HuH-7.5 (cell line): ENCODE results near the gene ROBO1.

ENCODE experiments used
- DNase-seq: peaks from one replicate; pipeline ENCODE4 v3.0.0; 2011; ENCODE audit warnings: low spot score

The ROBO1 gene

GRCh38 chr3:78872195-78872594 lies 895.6 kb downstream of the ROBO1 start:
- DNase-seq, result no peak

GRCh38 chr3:78871048-78871447 lies 896.8 kb downstream of the ROBO1 start:
- no peak for DNase-seq

GRCh38 chr3:78870484-78870883 lies 897.3 kb downstream of the ROBO1 start:
- no peak for DNase-seq

- no peak for DNase-seq
Measured at GRCh38 chr3:78868570-78868969, 899.2 kb downstream of the ROBO1 start.

GRCh38 chr3:78867409-78868372 lies 900.1 kb downstream of the ROBO1 start:
- DNase-seq, result no peak

- no peak for DNase-seq
Measured at GRCh38 chr3:78863306-78864203, 904.2 kb downstream of the ROBO1 start.

- no peak for DNase-seq
Measured at GRCh38 chr3:78861156-78861555, 906.6 kb downstream of the ROBO1 start.

- no peak for DNase-seq
Measured at GRCh38 chr3:78860567-78860966, 907.2 kb downstream of the ROBO1 start.

- no peak for DNase-seq
Measured at GRCh38 chr3:78858910-78859309, 908.9 kb downstream of the ROBO1 start.

- no peak for DNase-seq
Measured at GRCh38 chr3:78858174-78858573, 909.6 kb downstream of the ROBO1 start.

GRCh38 chr3:78857494-78858111 lies 910.2 kb downstream of the ROBO1 start:
- DNase-seq, result no peak

GRCh38 chr3:78856164-78856563 lies 911.6 kb downstream of the ROBO1 start:
- DNase-seq, result no peak

GRCh38 chr3:78855190-78855589 lies 912.6 kb downstream of the ROBO1 start:
- DNase-seq, result no peak

- no peak for DNase-seq
Measured at GRCh38 chr3:78848392-78849288, 919.2 kb downstream of the ROBO1 start.

- no peak for DNase-seq
Measured at GRCh38 chr3:78847603-78848002, 920.2 kb downstream of the ROBO1 start.

GRCh38 chr3:78847203-78847602 lies 920.6 kb downstream of the ROBO1 start:
- no peak for DNase-seq

GRCh38 chr3:78846718-78847117 lies 921.1 kb downstream of the ROBO1 start:
- DNase-seq, result no peak

- no peak for DNase-seq
Measured at GRCh38 chr3:78845605-78846004, 922.2 kb downstream of the ROBO1 start.

GRCh38 chr3:78844307-78844706 lies 923.5 kb downstream of the ROBO1 start:
- no peak for DNase-seq

- DNase-seq, result no peak
Measured at GRCh38 chr3:78839693-78840092, 928.1 kb downstream of the ROBO1 start.

- DNase-seq, result no peak
Measured at GRCh38 chr3:78838362-78838761, 929.4 kb downstream of the ROBO1 start.
